HepG2 (cell line): ENCODE results near the gene TPD52L2. TPM values are rescaled to one million over a fixed set of nuclear protein-coding genes. Genes with fewer than 3 reads are reported as not detected.
A peak's percentile ranks its signal among the peaks of the same experiment; 100 is the strongest.

Experiments used
- ATAC-seq: fragments of 200-7000 bp; cut with Tn5 transposase; 3 replicates; pipeline ENCODE4 v1.9.1; 2020; ENCODE audit warnings: mild to moderate bottlenecking, moderate library complexity
- BruUV-seq: library from RNA; stranded (reverse); fragments of 400-500 nt; replicated peaks from 2 replicates; lab custom pipeline; 2021; lab: Mats Ljungman, UMichigan
- CTCF ChIA-PET: fragments of 300-600 bp; formaldehyde crosslinking; extraction: SDS; loops from one replicate; lab custom pipeline; 2021; ENCODE audit warnings: low total read pairs, inconsistent platforms, low intra/inter-chr PET ratio; lab: Yijun Ruan, JAX
- POLR2A ChIA-PET: fragments of 350-600 bp; sonication (Branson Sonifier 250); formaldehyde crosslinking; loops from one replicate; lab custom pipeline; 2020; ENCODE audit warnings: antibody characterized with exemption, inconsistent platforms; lab: Yijun Ruan, JAX
- DNase-seq: peaks from one replicate; pipeline ENCODE4 v3.0.0-alpha.2; 2015; ENCODE audit warnings: low spot score
- FAIRE-seq: peaks from 3 replicates; lab custom pipeline; 2011; peaks lifted over from hg19 to GRCh38; lab: Jason Lieb, UNC
- H2AFZ ChIP-seq: one replicate; pipeline ENCODE4 v1.6.1; 2011; ENCODE audit warnings: low read length, inconsistent platforms
- H3K27ac ChIP-seq: fragments of 300-600 bp; 3 replicates; pipeline ENCODE4 v1.8.0; 2011; ENCODE audit warnings: mixed run types, mild to moderate bottlenecking, mixed read lengths, low read length, inconsistent platforms; ENCODE audit not compliant: insufficient read depth; ENCODE audit errors: extremely low read length
- H3K27me3 ChIP-seq, 2 experiments: fragments of 200-600 bp in 1 of 2; 2 replicates in 1 of 2; 3 replicates in 1 of 2; pipeline versions ENCODE4 v1.6.0 to v1.8.0; 2011; ENCODE audit warnings: low read length in 2 of 2, mild to moderate bottlenecking in 2 of 2, moderate library complexity in 2 of 2, inconsistent platforms in 1 of 2; ENCODE audit not compliant: insufficient read depth in 2 of 2, control insufficient read depth in 1 of 2
- H3K36me3 ChIP-seq, 2 experiments: fragments of 200-600 bp in 1 of 2; replicated peaks in 1 of 2; 2 replicates in 1 of 2; 3 replicates in 1 of 2; pipeline versions ENCODE4 v1.5.1 to v1.8.0; 2011; ENCODE audit warnings: low read length in 2 of 2, inconsistent platforms in 1 of 2; ENCODE audit not compliant: insufficient read depth in 2 of 2, control insufficient read depth in 1 of 2
- H3K4me1 ChIP-seq: 2 replicates; pipeline ENCODE4 v1.5.1; 2012; ENCODE audit warnings: low read length, inconsistent platforms; ENCODE audit not compliant: insufficient read depth
- H3K4me2 ChIP-seq: 2 replicates; pipeline ENCODE4 v1.6.0; 2011; ENCODE audit warnings: low read depth, low read length, inconsistent platforms
- H3K4me3 ChIP-seq, 3 experiments: fragments of 200-600 bp in 1 of 3; sonication (generic), shearing (Covaris generic) in 1 of 3; replicated peaks in 1 of 3; 2 replicates each; pipeline ENCODE4 v1.5.1; 2011 to 2016; ENCODE audit warnings: low read length in 3 of 3, inconsistent platforms in 2 of 3, low read depth in 2 of 3, mild to moderate bottlenecking in 2 of 3, control low read depth in 1 of 3, mixed read lengths in 1 of 3; ENCODE audit not compliant: insufficient read depth in 1 of 3
- H3K79me2 ChIP-seq: one replicate; pipeline ENCODE4 v1.6.1; 2011; ENCODE audit warnings: low read length, inconsistent platforms; ENCODE audit not compliant: insufficient read depth
- H3K9ac ChIP-seq: 2 replicates; pipeline ENCODE4 v1.6.0; 2011; ENCODE audit warnings: mild to moderate bottlenecking, low read depth, low read length, inconsistent platforms; ENCODE audit not compliant: insufficient read depth
- H3K9me3 ChIP-seq: 2 replicates; pipeline ENCODE4 v1.5.1; 2012; ENCODE audit warnings: mild to moderate bottlenecking, low read length
- H4K20me1 ChIP-seq: 2 replicates; pipeline ENCODE4 v1.6.0; 2011; ENCODE audit warnings: inconsistent platforms, mild to moderate bottlenecking, low read length, moderate library complexity; ENCODE audit not compliant: insufficient read depth
- AGO1 ChIP-seq: fragments of 200-400 bp; formaldehyde crosslinking; IDR thresholded peaks from 2 replicates; pipeline ENCODE4 v1.6.1; 2017; ENCODE audit warnings: mild to moderate bottlenecking, low read depth, low read length, moderate library complexity; ENCODE audit not compliant: poor library complexity, severe bottlenecking
- AHR ChIP-seq: IDR thresholded peaks from 2 replicates; pipeline ENCODE4 v1.6.1; 2018; ENCODE audit warnings: missing genetic modification reagents, missing compliant biosample characterization
- CSRNP1 ChIP-seq: sonication (generic); formaldehyde crosslinking; IDR thresholded peaks from 2 replicates; pipeline ENCODE4 v1.8.1; 2023; ENCODE audit warnings: mild to moderate bottlenecking, missing genetic modification reagents
- HOXA3 ChIP-seq: sonication (generic); formaldehyde crosslinking; IDR thresholded peaks from 2 replicates; pipeline ENCODE4 v1.5.0; 2020; ENCODE audit warnings: missing genetic modification reagents
- KLF13 ChIP-seq: sonication (generic); formaldehyde crosslinking; IDR thresholded peaks from 2 replicates; pipeline ENCODE4 v1.4.0; 2020; ENCODE audit warnings: mild to moderate bottlenecking, missing genetic modification reagents
- MXD1 ChIP-seq: sonication (generic); formaldehyde crosslinking; IDR thresholded peaks from 2 replicates; pipeline ENCODE4 v1.4.0; 2020; ENCODE audit warnings: mild to moderate bottlenecking, missing genetic modification reagents
- REPIN1 ChIP-seq: sonication (generic); formaldehyde crosslinking; IDR thresholded peaks from 2 replicates; pipeline ENCODE4 v1.8.0; 2022; ENCODE audit warnings: missing genetic modification reagents, low read depth, mild to moderate bottlenecking, borderline replicate concordance
- SIX4 ChIP-seq: sonication (generic); formaldehyde crosslinking; IDR thresholded peaks from 2 replicates; pipeline ENCODE4 v1.4.0; 2020; ENCODE audit warnings: missing genetic modification reagents
- THAP9 ChIP-seq: sonication (generic); formaldehyde crosslinking; IDR thresholded peaks from 2 replicates; pipeline ENCODE4; 2020; ENCODE audit warnings: missing genetic modification reagents, mild to moderate bottlenecking, borderline replicate concordance
- TRAFD1 ChIP-seq: sonication (generic); formaldehyde crosslinking; IDR thresholded peaks from 2 replicates; pipeline ENCODE4 v1.5.1; 2020; ENCODE audit warnings: missing genetic modification reagents, mild to moderate bottlenecking, borderline replicate concordance
- TRIM22 ChIP-seq: fragments of 450-650 bp; IDR thresholded peaks from 2 replicates; pipeline ENCODE4 v1.6.1; 2017
- ZNF225 ChIP-seq: sonication (generic); formaldehyde crosslinking; IDR thresholded peaks from 2 replicates; pipeline ENCODE4 v1.4.0; 2020; ENCODE audit warnings: mild to moderate bottlenecking, missing genetic modification reagents
- WGBS: methylation state at CpG from one replicate; pipeline ENCODE4 v1.1.6; 2017; ENCODE audit warnings: low lambda C conversion rate; 5-methylcytosine and 5-hydroxymethylcytosine counted together
- in situ Hi-C: cut with HindIII; loops from 2 replicates; pipeline ENCODE4 v1.10.0; 2017; ENCODE audit warnings: low pct_unique_long_range_greater_than_20kb; ENCODE audit not compliant: extremely low pct_ligation_motif_present
- intact Hi-C: fragments of 100-400 bp; cut with micrococcal nuclease; formaldehyde crosslinking; loops from one replicate; pipeline ENCODE4 v1.10.0; 2022; ENCODE audit not compliant: unreplicated experiment
- polyA plus RNA-seq, 8 experiments: library from polyadenylated mRNA; depleted of rRNA in 3 of 8; stranded (reverse) in 7 of 8; unstranded in 1 of 8; fragments of >200 nt; fragmentation: Illumina TruSeq in 4 of 8; extraction: Trizol in 4 of 8; gene quantifications; 2 replicates each; pipeline versions ENCODE4 v1.2.1 to v1.2.3, GENCODE V29; 2011 to 2016; ENCODE audit warnings: low read depth in 4 of 8, missing spikeins in 1 of 8, mixed read lengths in 1 of 8; ENCODE audit not compliant: insufficient read depth in 1 of 8
- total RNA-seq, 5 experiments: library from RNA; depleted of rRNA; stranded (reverse); fragments of >200 nt; fragmentation: Illumina TruSeq; extraction: Trizol; gene quantifications; 2 replicates each; pipeline ENCODE4 v1.2.3, GENCODE V29; 2016; ENCODE audit warnings: low read depth in 1 of 5

Gene TPD52L2
- total and polyA plus RNA-seq, 2 of the 13 experiments (the other 11 are each of a cell fraction or from before 2014, with no cell fraction given), result 156 to 184 TPM

GRCh38 chr20:63855363-63856097, 9.5 kb upstream of the TPD52L2 start:
- DNase-seq, result no peak
- WGBS, result 24% methylated on average over 28 of the region's 36 CpGs
- no TSS peak for BruUV-seq
- no peak for TF ChIP-seq SIX4
- peak; percentile 32 for TF ChIP-seq MXD1 (CRISPR knock-in tag)
- TF ChIP-seq AHR (CRISPR knock-in tag), result 0 out of 2 replicates have a peak, but pooled peaks have one; percentile 41
- no peak for TF ChIP-seq REPIN1
- 0 out of 2 replicates have a peak, but pooled peaks have one; percentile 6 for TF ChIP-seq TRAFD1 (CRISPR knock-in tag)
- peak; percentile 72; the same call in 1 of the 2 replicates for TF ChIP-seq CSRNP1 (CRISPR knock-in tag)
- TF ChIP-seq KLF13 (CRISPR knock-in tag), result 0 out of 2 replicates have a peak, but pooled peaks have one; percentile 28
- 0 out of 2 replicates have a peak, but pooled peaks have one; percentile 12 for TF ChIP-seq THAP9
- TF ChIP-seq ZNF225, result no peak
- peak; percentile 76 for TF ChIP-seq AGO1
- 0 out of 2 replicates have a peak, but pooled peaks have one; percentile 12 for TF ChIP-seq HOXA3 (CRISPR knock-in tag)
- TF ChIP-seq TRIM22, result no peak

More at GRCh38 chr20:63855363-63856097, 9.5 kb upstream of the TPD52L2 start:
- Histone ChIP-seq H2AFZ (no peak overlapping the region), H3K9me3 (no peaks in the 10 kb centered on the region), H3K4me2 (peak overlapping the region; percentile 93), H3K4me1 (peaks cover 62% of the 10 kb centered on the region), H3K79me2 (no peaks in the 10 kb centered on the region), H4K20me1 (no peaks in the 10 kb centered on the region), H3K36me3 (no peaks in the 10 kb centered on the region), H3K9ac (peak overlapping the region; percentile 68; the same call in 1 of the 2 replicates), H3K27me3 (peaks cover 3 to 11% of the 10 kb centered on the region in 2 experiments; a peak in 4 of 5 replicates), H3K4me3 (peak overlapping the region; percentile 60 to 83 (median 66)), H3K27ac (no peak overlapping the region)
- ChIA-PET POLR2A (interaction anchor here (1.1 to 3.7 kb wide), 8 partner anchors 8 to 203 kb away, joined by 3 to 59 read pairs (median 6); partner anchors contain the start of genes ARFRP1, TPD52L2 and ZGPAT), CTCF (no interaction called here)
- in situ Hi-C loops (loop anchor here (5.0 kb wide), 3 partner anchors 33 to 148 kb away; partner anchors contain the start of genes ARFRP1 and ZGPAT), intact Hi-C loops (no loop called here)
- ATAC-seq (peak; percentile 1), FAIRE-seq (no peak)
